ENCODE results near the gene MYO15A. TPM values are rescaled to one million over a fixed set of nuclear protein-coding genes. Genes with fewer than 3 reads are reported as not detected.

MYO15A gene
- total and polyA plus RNA-seq, 2 donors (not counting 1 experiment from before 2014, with no cell fraction given): 2.5 to 3.1 TPM

- Mint-ChIP-seq H3K27me3 (no peaks in the 10 kb centered on the region), H3K4me1 (peaks cover 67% of the 10 kb centered on the region), H3K4me3 (peak overlapping the region; percentile 99), H3K27ac (peak overlapping the region; percentile 41), H3K9me3 (ENCODE audit: insufficient read depth) (no peaks in the 10 kb centered on the region)
- no peak for ATAC-seq (ENCODE audit: low read depth)
- peaks cover 72% of the 10 kb centered on the region for H3K79me2 ChIP-seq (ENCODE audit: control insufficient read depth, insufficient read depth, low read length)
- intact Hi-C loops (cut with micrococcal nuclease): no loop called here
- ChIA-PET CTCF (interaction anchor here (0.6 to 0.8 kb wide), 3 partner anchors 31 to 1785 kb away, joined by 3 read pairs; no protein-coding TSS in a partner anchor), POLR2A (no interaction called here)
- H3K4me2 ChIP-seq (replicated peaks; ENCODE audit: low read depth, low read length, poor library complexity, severe bottlenecking): peak overlapping the region; percentile 97
- peaks cover 6 to 31% of the 10 kb centered on the region in 2 experiments for H3K36me3 ChIP-seq (replicated peaks in 1 of 2; ENCODE audit: control extremely low read depth in 1 of 2, control insufficient read depth in 1 of 2, extremely low read depth in 1 of 2, insufficient read depth in 2 of 2, low read length in 1 of 2)
- H3K27ac ChIP-seq (ENCODE audit: low read length in 2 of 2): peak overlapping the region in 1 of 2 donors; percentile 96
- no peak for DNase-seq
- H4K20me1 ChIP-seq (ENCODE audit: control insufficient read depth, insufficient read depth, low read length, poor library complexity, severe bottlenecking): peaks cover 63% of the 10 kb centered on the region
- no peaks in the 10 kb centered on the region for H3K27me3 ChIP-seq (replicated peaks in 1 of 4; ENCODE audit: control extremely low read depth in 1 of 4, control insufficient read depth in 3 of 4, insufficient read depth in 4 of 4, low read length in 3 of 4)
- TF ChIP-seq, protein P1, sequence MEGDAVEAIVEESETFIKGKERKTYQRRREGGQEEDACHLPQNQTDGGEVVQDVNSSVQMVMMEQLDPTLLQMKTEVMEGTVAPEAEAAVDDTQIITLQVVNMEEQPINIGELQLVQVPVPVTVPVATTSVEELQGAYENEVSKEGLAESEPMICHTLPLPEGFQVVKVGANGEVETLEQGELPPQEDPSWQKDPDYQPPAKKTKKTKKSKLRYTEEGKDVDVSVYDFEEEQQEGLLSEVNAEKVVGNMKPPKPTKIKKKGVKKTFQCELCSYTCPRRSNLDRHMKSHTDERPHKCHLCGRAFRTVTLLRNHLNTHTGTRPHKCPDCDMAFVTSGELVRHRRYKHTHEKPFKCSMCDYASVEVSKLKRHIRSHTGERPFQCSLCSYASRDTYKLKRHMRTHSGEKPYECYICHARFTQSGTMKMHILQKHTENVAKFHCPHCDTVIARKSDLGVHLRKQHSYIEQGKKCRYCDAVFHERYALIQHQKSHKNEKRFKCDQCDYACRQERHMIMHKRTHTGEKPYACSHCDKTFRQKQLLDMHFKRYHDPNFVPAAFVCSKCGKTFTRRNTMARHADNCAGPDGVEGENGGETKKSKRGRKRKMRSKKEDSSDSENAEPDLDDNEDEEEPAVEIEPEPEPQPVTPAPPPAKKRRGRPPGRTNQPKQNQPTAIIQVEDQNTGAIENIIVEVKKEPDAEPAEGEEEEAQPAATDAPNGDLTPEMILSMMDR (IDR thresholded peaks at IDR 0.05): no peak
- TF ChIP-seq EZH2 (IDR thresholded peaks at IDR 0.05; ENCODE audit: borderline replicate concordance, insufficient read depth, low read depth, low read length, poor library complexity, severe bottlenecking): no peak
- WGBS (ENCODE audit: insufficient coverage): 53% methylated on average over 4 of the region's 10 CpGs
- peak overlapping the region; percentile 93 for H3K9ac ChIP-seq (ENCODE audit: low read length)
- H2AFZ ChIP-seq (ENCODE audit: insufficient read depth, low read depth, low read length, poor library complexity, severe bottlenecking): no peak overlapping the region
- H3K9me3 ChIP-seq (ENCODE audit: control extremely low read depth in 1 of 3, control insufficient read depth in 2 of 3, insufficient read depth in 1 of 3, low read length in 2 of 3): no peaks in the 10 kb centered on the region
- peak overlapping the region; percentile 59 to 94 (median 81) for H3K4me3 ChIP-seq (ENCODE audit: control extremely low read depth in 1 of 5, extremely low read depth in 1 of 5, insufficient read depth in 1 of 5, low read depth in 2 of 5, low read length in 4 of 5)
- H3K4me1 ChIP-seq (ENCODE audit: control insufficient read depth in 2 of 2, insufficient read depth in 2 of 2, low read length in 2 of 2): peaks cover 49 to 65% of the 10 kb centered on the region in 2 donors
Observed at GRCh38 chr17:18185832-18186626, 77.5 kb downstream of the MYO15A start.

GRCh38 chr17:18186627-18186982 is 78.0 kb downstream of the MYO15A start:
- CTCF ChIA-PET: interaction anchor here (0.8 kb wide), 1 partner anchor 31 kb away, joined by 3 read pairs; no protein-coding TSS in a partner anchor
- 86% methylated on average over 1 of the region's 1 CpG for WGBS (ENCODE audit: insufficient coverage)

More at GRCh38 chr17:18186627-18186982, 78.0 kb downstream of the MYO15A start:
- peaks cover 78% of the 10 kb centered on the region for H3K79me2 ChIP-seq (ENCODE audit: control insufficient read depth, insufficient read depth, low read length)
- H3K36me3 ChIP-seq (replicated peaks in 1 of 2; ENCODE audit: control extremely low read depth in 1 of 2, control insufficient read depth in 1 of 2, extremely low read depth in 1 of 2, insufficient read depth in 2 of 2, low read length in 1 of 2): peaks cover 7 to 34% of the 10 kb centered on the region in 2 experiments
- DNase-seq (no peak), ATAC-seq (ENCODE audit: low read depth) (no peak)
- Mint-ChIP-seq H3K4me3 (peak overlapping the region; percentile 99), H3K27me3 (no peaks in the 10 kb centered on the region), H3K9me3 (ENCODE audit: insufficient read depth) (no peaks in the 10 kb centered on the region), H3K27ac (no peak overlapping the region), H3K4me1 (peaks cover 72% of the 10 kb centered on the region)
- peak overlapping the region; percentile 93 for H3K9ac ChIP-seq (ENCODE audit: low read length)
- intact Hi-C loops (cut with micrococcal nuclease): no loop called here
- H3K27ac ChIP-seq (ENCODE audit: low read length in 2 of 2): peak overlapping the region in 1 of 2 donors; percentile 96
- H2AFZ ChIP-seq (ENCODE audit: insufficient read depth, low read depth, low read length, poor library complexity, severe bottlenecking): no peak overlapping the region
- peaks cover 52 to 70% of the 10 kb centered on the region in 2 donors for H3K4me1 ChIP-seq (ENCODE audit: control insufficient read depth in 2 of 2, insufficient read depth in 2 of 2, low read length in 2 of 2)
- no peaks in the 10 kb centered on the region for H3K27me3 ChIP-seq (replicated peaks in 1 of 4; ENCODE audit: control extremely low read depth in 1 of 4, control insufficient read depth in 3 of 4, insufficient read depth in 4 of 4, low read length in 3 of 4)
- H3K9me3 ChIP-seq (ENCODE audit: control extremely low read depth in 1 of 3, control insufficient read depth in 2 of 3, insufficient read depth in 1 of 3, low read length in 2 of 3): no peaks in the 10 kb centered on the region
- peaks cover 69% of the 10 kb centered on the region for H4K20me1 ChIP-seq (ENCODE audit: control insufficient read depth, insufficient read depth, low read length, poor library complexity, severe bottlenecking)
- POLR2A ChIA-PET: no interaction called here
- peak overlapping the region; percentile 97 for H3K4me2 ChIP-seq (replicated peaks; ENCODE audit: low read depth, low read length, poor library complexity, severe bottlenecking)
- TF ChIP-seq, protein P1 (IDR thresholded peaks at IDR 0.05): no peak
- no peak for TF ChIP-seq EZH2 (IDR thresholded peaks at IDR 0.05; ENCODE audit: borderline replicate concordance, insufficient read depth, low read depth, low read length, poor library complexity, severe bottlenecking)
- H3K4me3 ChIP-seq (ENCODE audit: control extremely low read depth in 1 of 5, extremely low read depth in 1 of 5, insufficient read depth in 1 of 5, low read depth in 2 of 5, low read length in 4 of 5): peak overlapping the region in 3 of 5 experiments; percentile 81 to 94 (median 87)

Measured in B cell (primary cell).